Testis (tissue), 3 donors: ENCODE data around the gene AHDC1. TPM values are rescaled to one million over a fixed set of nuclear protein-coding genes. Genes with fewer than 3 reads are reported as not detected.

Experiments used
- DNase-seq: peaks from one replicate; pipeline ENCODE4 v3.0.0-alpha.2; 2019
- H3K27ac ChIP-seq, 2 donors: fragments of 200-600 bp; sonication (generic); one replicate each; pipeline ENCODE4 v1.5.1; 2019
- H3K27me3 ChIP-seq: fragments of 200-600 bp; sonication (generic); one replicate; pipeline ENCODE4 v1.5.1; 2019
- H3K36me3 ChIP-seq: fragments of 200-600 bp; sonication (generic); one replicate; pipeline ENCODE4 v1.5.1; 2017; ENCODE audit warnings: low read depth; ENCODE audit errors: missing control alignments
- H3K4me1 ChIP-seq: fragments of 200-600 bp; sonication (generic); one replicate; pipeline ENCODE4 v1.5.1; 2019
- H3K4me3 ChIP-seq, 2 donors: fragments of 200-600 bp; sonication (generic); one replicate each; pipeline ENCODE4 v1.5.1; 2017 to 2019
- H3K9me3 ChIP-seq: fragments of 200-600 bp; sonication (generic); one replicate; pipeline ENCODE4 v1.5.1; 2017
- POLR2A ChIP-seq: fragments of 450-650 bp; IDR thresholded peaks from one replicate; pipeline ENCODE4 v1.6.1; 2017; ENCODE audit warnings: antibody characterized with exemption, mild to moderate bottlenecking, moderate library complexity
- WGBS, 2 donors: methylation state at CpG; one replicate each; pipeline ENCODE4 v1.1.5; 2018; 5-methylcytosine and 5-hydroxymethylcytosine counted together
- intact Hi-C: fragments of 100-400 bp; cut with DNase I; formaldehyde crosslinking; loops from one replicate; pipeline ENCODE4 v1.15.1; 2023; ENCODE audit warnings: low total_unique reads
- polyA plus RNA-seq: library from polyadenylated mRNA; stranded (reverse); fragments of 350-450 nt; fragmentation: Illumina TruSeq; extraction: RNeasy Lipid Tissue Mini Kit (QIAGEN cat#74804); gene quantifications from one replicate; pipeline ENCODE4 v1.2.3, GENCODE V29; 2014; ENCODE audit warnings: low read depth, low replicate concordance; ENCODE audit not compliant: insufficient read depth
- total RNA-seq, 2 donors: library from RNA; depleted of rRNA; stranded (reverse); fragments of >200 nt; gene quantifications; one replicate each; pipeline ENCODE4 v1.2.3, GENCODE V29; 2016
- TF ChIP-seq, protein P1 (sequence below), 3 experiments: fragments of 450-650 bp in 2 of 3; fragments of 200-600 bp in 1 of 3; sonication (generic) in 1 of 3; IDR thresholded peaks; one replicate each; pipeline ENCODE4 v1.5.1; 2016 to 2019; ENCODE audit warnings: antibody characterized with exemption in 3 of 3, mild to moderate bottlenecking in 2 of 3, moderate library complexity in 1 of 3

Gene AHDC1
- total and polyA plus RNA-seq, 3 donors from 2014 or later = 32.5 to 86.8 (median 73.7) TPM

DNA sequence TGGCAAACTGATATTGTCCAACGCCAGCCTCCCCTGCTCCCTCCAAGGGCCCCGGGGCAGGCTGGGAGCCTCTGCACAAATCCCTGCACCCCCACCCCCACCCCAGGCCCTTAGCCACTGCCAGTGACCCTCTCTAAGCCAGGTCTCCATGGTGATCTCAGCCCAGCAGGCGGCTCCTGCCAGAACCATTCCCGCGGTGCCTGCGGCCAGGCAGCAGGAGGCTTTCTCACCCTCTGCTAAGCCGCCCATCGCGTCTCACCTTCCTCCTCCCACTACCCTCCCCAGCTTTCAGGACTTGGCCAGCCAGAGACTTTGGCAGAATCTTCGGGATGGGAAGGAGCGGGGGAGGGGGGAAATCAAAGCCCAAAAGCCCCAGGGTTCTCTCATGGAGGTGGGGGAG is 67.2 kb downstream of the AHDC1 start:
- Histone ChIP-seq H3K27ac (peak overlapping the region; percentile 16 to 53), H3K4me3 (no peak overlapping the region), H3K4me1 (peaks cover 24% of the 10 kb centered on the region), H3K27me3 (no peaks in the 10 kb centered on the region), H3K36me3 (no peaks in the 10 kb centered on the region), H3K9me3 (no peaks in the 10 kb centered on the region)
- DNase-seq = peak; percentile 55
- 36 to 47% methylated on average over 7 to 11 of the region's 11 CpGs for WGBS, 2 donors
- no peak for TF ChIP-seq POLR2A
- TF ChIP-seq, protein P1, sequence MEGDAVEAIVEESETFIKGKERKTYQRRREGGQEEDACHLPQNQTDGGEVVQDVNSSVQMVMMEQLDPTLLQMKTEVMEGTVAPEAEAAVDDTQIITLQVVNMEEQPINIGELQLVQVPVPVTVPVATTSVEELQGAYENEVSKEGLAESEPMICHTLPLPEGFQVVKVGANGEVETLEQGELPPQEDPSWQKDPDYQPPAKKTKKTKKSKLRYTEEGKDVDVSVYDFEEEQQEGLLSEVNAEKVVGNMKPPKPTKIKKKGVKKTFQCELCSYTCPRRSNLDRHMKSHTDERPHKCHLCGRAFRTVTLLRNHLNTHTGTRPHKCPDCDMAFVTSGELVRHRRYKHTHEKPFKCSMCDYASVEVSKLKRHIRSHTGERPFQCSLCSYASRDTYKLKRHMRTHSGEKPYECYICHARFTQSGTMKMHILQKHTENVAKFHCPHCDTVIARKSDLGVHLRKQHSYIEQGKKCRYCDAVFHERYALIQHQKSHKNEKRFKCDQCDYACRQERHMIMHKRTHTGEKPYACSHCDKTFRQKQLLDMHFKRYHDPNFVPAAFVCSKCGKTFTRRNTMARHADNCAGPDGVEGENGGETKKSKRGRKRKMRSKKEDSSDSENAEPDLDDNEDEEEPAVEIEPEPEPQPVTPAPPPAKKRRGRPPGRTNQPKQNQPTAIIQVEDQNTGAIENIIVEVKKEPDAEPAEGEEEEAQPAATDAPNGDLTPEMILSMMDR (IDR thresholded peaks at IDR 0.05) = no peak
- intact Hi-C loops = no loop called here

DNA sequence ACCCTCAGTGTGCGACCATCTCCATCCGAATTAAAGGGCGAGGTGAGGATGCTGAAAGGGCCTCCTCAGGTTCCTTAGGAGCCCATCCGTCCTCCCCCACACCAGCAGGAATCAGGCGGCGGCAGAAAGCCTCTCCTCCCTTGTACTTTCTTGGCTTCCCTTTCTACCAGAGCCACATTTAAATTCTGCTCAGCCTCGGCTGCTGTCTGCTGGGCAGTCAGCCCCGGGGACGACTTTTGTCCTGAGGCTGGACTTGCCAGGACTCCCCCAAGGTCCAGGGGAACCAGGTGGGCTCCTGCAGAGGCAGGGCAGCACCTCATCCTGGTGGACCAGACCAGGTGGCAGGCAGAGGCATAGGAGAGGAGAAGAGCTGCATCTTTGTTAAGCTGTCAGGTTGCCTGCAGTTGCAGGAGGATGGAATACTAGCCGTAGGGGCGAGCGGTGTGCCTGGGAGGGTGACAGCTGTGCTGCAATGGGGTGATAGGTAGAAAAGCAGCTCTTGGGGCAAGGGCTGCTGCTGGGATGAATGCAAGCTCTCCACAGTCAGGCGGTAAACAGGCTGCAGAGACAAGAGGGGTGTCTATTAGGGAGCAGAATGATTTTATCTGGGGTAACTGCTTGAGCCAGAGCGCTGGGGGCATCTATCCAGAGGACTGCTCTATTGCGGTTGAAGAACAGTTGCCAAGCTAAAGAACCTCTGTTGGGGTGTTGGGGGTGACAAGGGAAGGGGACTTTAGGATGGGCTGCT is 67.8 kb downstream of the AHDC1 start:
- H3K27me3 ChIP-seq = no peaks in the 10 kb centered on the region
- H3K27ac ChIP-seq = peak overlapping the region; percentile 16 to 59
- TF ChIP-seq POLR2A = no peak
- TF ChIP-seq, protein P1 (IDR thresholded peaks at IDR 0.05) = no peak
- intact Hi-C loops = no loop called here
- H3K4me3 ChIP-seq = no peak overlapping the region
- H3K4me1 ChIP-seq = peaks cover 24% of the 10 kb centered on the region
- peak; percentile 53 for DNase-seq
- WGBS, 2 donors = 30 to 55% methylated on average over 13 to 15 of the region's 15 CpGs
- H3K9me3 ChIP-seq = no peaks in the 10 kb centered on the region
- no peaks in the 10 kb centered on the region for H3K36me3 ChIP-seq

DNA sequence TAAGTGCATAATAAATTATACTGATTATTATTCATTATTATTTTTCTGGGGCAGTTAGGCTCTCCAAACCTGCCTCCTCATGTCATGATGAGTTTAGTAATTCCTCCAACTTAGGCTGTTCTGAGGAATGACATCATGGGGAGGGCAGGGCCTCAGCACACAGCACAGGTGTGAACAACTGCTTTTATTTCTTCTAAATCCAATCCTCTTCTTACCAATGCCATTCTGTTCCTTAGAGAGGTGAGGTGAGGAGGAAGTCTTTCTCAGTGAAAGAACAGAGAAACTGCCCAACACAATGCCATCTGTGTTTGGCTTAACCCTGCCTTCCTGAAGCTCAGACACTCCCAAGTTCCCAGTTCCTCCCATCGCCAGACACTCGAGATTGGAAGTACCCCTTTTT is 68.6 kb downstream of the AHDC1 start:
- WGBS, 2 donors = 36 to 47% methylated on average over 2 of the region's 2 CpGs
- H3K4me3 ChIP-seq = no peak overlapping the region
- H3K27me3 ChIP-seq = no peaks in the 10 kb centered on the region
- peaks cover 24% of the 10 kb centered on the region for H3K4me1 ChIP-seq
- H3K9me3 ChIP-seq = no peaks in the 10 kb centered on the region
- intact Hi-C loops = no loop called here
- no peak for DNase-seq
- H3K27ac ChIP-seq = peak overlapping the region; percentile 16 to 59
- no peaks in the 10 kb centered on the region for H3K36me3 ChIP-seq
- TF ChIP-seq, protein P1 (IDR thresholded peaks at IDR 0.05) = no peak
- TF ChIP-seq POLR2A = no peak

DNA sequence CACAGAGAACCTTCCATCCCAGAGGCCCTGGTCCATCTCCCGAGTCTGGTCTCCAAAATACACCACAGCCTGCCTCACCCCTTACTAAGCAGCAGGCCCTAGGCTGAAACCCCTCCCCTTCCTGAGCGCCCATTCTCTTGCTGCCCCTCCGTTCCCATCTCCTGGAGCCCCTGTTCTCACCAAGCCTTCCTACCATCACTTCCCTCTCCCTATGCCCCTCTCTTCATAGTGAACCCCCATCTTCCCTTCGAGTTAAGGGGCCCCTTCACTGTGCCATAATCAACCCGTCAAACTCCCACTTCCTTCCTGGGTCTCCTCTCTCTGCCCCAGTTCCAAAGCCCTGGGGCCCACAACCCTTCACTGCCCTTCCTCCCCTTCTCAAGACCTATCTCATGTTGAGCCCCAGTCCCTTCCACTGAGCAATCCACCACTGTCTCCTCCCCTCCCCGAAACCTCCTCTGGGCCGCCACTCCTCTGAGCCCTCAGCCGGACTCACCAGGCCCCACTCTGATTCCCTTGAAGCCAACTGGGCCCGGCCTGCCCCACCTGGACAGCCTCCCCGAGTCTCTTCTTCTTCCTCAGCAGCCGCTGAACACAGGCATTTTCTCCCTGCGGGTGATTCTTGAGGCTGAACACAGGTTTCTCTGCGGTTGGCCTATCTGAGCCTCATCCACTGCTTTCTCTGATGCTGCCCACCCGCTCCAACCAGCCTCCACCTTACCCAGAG is 71.8 kb downstream of the AHDC1 start:
- no peak for DNase-seq
- 86 to 87% methylated on average over 14 of the region's 14 CpGs for WGBS, 2 donors
- Histone ChIP-seq H3K9me3 (no peaks in the 10 kb centered on the region), H3K27me3 (no peaks in the 10 kb centered on the region), H3K4me3 (no peak overlapping the region), H3K4me1 (peaks cover 48% of the 10 kb centered on the region), H3K36me3 (no peaks in the 10 kb centered on the region), H3K27ac (peak overlapping the region in 1 of 2 donors; percentile 92)
- TF ChIP-seq POLR2A = no peak
- intact Hi-C loops = no loop called here

DNA sequence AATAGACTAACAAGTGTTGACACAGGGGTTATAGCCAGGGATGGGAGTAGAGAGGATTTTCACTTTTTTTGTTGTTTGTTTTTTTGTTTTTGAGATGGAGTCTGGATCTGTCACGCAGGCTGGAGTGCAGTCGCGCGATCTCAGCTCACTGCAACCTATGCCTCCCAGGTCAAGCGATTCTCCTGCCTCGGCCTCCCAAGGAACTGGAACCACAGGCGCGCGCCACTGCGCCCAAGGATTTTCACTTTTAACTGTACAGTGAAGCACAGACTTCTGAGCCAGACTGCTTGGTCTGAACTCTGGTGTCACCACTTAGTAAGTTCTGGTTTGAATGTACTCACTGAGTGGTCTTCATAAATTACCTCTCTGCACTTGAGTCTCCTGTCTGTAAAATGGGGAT is 73.8 kb downstream of the AHDC1 start:
- DNase-seq = no peak
- no peaks in the 10 kb centered on the region for H3K9me3 ChIP-seq
- no peak overlapping the region for H3K4me3 ChIP-seq
- WGBS, 2 donors = 94 to 96% methylated on average over 10 of the region's 10 CpGs
- no peaks in the 10 kb centered on the region for H3K36me3 ChIP-seq
- no peaks in the 10 kb centered on the region for H3K27me3 ChIP-seq
- intact Hi-C loops = no loop called here
- H3K27ac ChIP-seq = peak overlapping the region; percentile 91 to 92
- peaks cover 49% of the 10 kb centered on the region for H3K4me1 ChIP-seq
- no peak for TF ChIP-seq POLR2A
- TF ChIP-seq, protein P1 (IDR thresholded peaks at IDR 0.05) = no peak
